Lower leg skin (tissue), 4 donors: ENCODE data around the gene KCNH8. TPM values are rescaled to one million over a fixed set of nuclear protein-coding genes. Genes with fewer than 3 reads are reported as not detected.

Experiments used
- DNase-seq, 2 donors: peaks; one replicate each; pipeline ENCODE4 v3.0.0-alpha.2; 2019; ENCODE audit warnings: low spot score in 2 of 2
- H3K4me3 ChIP-seq: fragments of 200-600 bp; sonication (generic); 2 replicates; pipeline ENCODE4 v1.5.1; 2017; ENCODE audit warnings: mild to moderate bottlenecking, low read depth; ENCODE audit not compliant: poor library complexity, severe bottlenecking
- CTCF ChIP-seq, 3 donors: fragments of 450-650 bp; IDR thresholded peaks; one replicate each; pipeline ENCODE4 v1.5.1; 2016; ENCODE audit warnings: antibody characterized with exemption in 3 of 3, mild to moderate bottlenecking in 3 of 3, moderate library complexity in 2 of 3
- POLR2A ChIP-seq, 2 donors: fragments of 450-650 bp; IDR thresholded peaks; one replicate each; pipeline ENCODE4 v1.6.1; 2016 to 2017; ENCODE audit warnings: antibody characterized with exemption in 2 of 2, mild to moderate bottlenecking in 1 of 2, moderate library complexity in 1 of 2
- WGBS, 2 donors: methylation state at CpG; one replicate each; pipeline ENCODE4 v1.1.5; 2018; 5-methylcytosine and 5-hydroxymethylcytosine counted together
- intact Hi-C: fragments of 100-400 bp; cut with DNase I; formaldehyde crosslinking; loops from one replicate; pipeline ENCODE4 v1.15.0; 2023; ENCODE audit warnings: low total_unique reads
- total RNA-seq, 4 donors: library from RNA; depleted of rRNA; stranded (reverse); fragments of >200 nt; gene quantifications; one replicate each; pipeline ENCODE4 v1.1.0, GENCODE V29; 2016

KCNH8 gene
- total RNA-seq, 4 donors from 2014 or later = 0.34 to 1.2 (median 0.61) TPM

- TF ChIP-seq POLR2A (IDR thresholded peaks at IDR 0.05) = no peak
- 92 to 93% methylated on average over 8 of the region's 8 CpGs for WGBS, 2 donors
- intact Hi-C loops = no loop called here
- no peak for DNase-seq
- H3K4me3 ChIP-seq = no peak overlapping the region
Observed at GRCh38 chr3:19394946-19395345, 246.6 kb downstream of the KCNH8 start.

- DNase-seq = no peak
- TF ChIP-seq CTCF (IDR thresholded peaks at IDR 0.05) = no peak
- no peak for TF ChIP-seq POLR2A (IDR thresholded peaks at IDR 0.05)
- no peak overlapping the region for H3K4me3 ChIP-seq
- 73 to 84% methylated on average over 2 of the region's 2 CpGs for WGBS, 2 donors
- intact Hi-C loops = no loop called here
Observed at GRCh38 chr3:19396726-19397125, 248.4 kb downstream of the KCNH8 start.

- intact Hi-C loops = no loop called here
- TF ChIP-seq CTCF (IDR thresholded peaks at IDR 0.05) = no peak
- TF ChIP-seq POLR2A (IDR thresholded peaks at IDR 0.05) = no peak
- DNase-seq = no peak
- 91 to 92% methylated on average over 1 of the region's 1 CpG for WGBS, 2 donors
- H3K4me3 ChIP-seq = no peak overlapping the region
Observed at GRCh38 chr3:19399356-19399755, 251.0 kb downstream of the KCNH8 start.

- WGBS, 2 donors = 54 to 62% methylated on average over 2 of the region's 2 CpGs
- TF ChIP-seq CTCF (IDR thresholded peaks at IDR 0.05) (no peak), POLR2A (IDR thresholded peaks at IDR 0.05) (no peak)
- DNase-seq = no peak
- intact Hi-C loops = no loop called here
- no peak overlapping the region for H3K4me3 ChIP-seq
Observed at GRCh38 chr3:19399836-19400235, 251.5 kb downstream of the KCNH8 start.

GRCh38 chr3:19420159-19420558 lies 271.8 kb downstream of the KCNH8 start:
- intact Hi-C loops = no loop called here
- no peak for TF ChIP-seq POLR2A (IDR thresholded peaks at IDR 0.05)
- TF ChIP-seq CTCF (IDR thresholded peaks at IDR 0.05) = no peak
- no peak for DNase-seq
- H3K4me3 ChIP-seq = no peak overlapping the region
- 64 to 66% methylated on average over 4 of the region's 4 CpGs for WGBS, 2 donors

- no peak for DNase-seq
- TF ChIP-seq CTCF (IDR thresholded peaks at IDR 0.05) (no peak), POLR2A (IDR thresholded peaks at IDR 0.05) (no peak)
- intact Hi-C loops = no loop called here
- 86 to 88% methylated on average over 1 of the region's 1 CpG for WGBS, 2 donors
- H3K4me3 ChIP-seq = no peak overlapping the region
Observed at GRCh38 chr3:19425825-19426224, 277.5 kb downstream of the KCNH8 start.
